ENCODE data around the gene CARD10. TPM values are rescaled to one million over a fixed set of nuclear protein-coding genes. Genes with fewer than 3 reads are reported as not detected.

CARD10 gene
- polyA plus RNA-seq, 1 donor from 2014 or later = 0.36 TPM

DNA sequence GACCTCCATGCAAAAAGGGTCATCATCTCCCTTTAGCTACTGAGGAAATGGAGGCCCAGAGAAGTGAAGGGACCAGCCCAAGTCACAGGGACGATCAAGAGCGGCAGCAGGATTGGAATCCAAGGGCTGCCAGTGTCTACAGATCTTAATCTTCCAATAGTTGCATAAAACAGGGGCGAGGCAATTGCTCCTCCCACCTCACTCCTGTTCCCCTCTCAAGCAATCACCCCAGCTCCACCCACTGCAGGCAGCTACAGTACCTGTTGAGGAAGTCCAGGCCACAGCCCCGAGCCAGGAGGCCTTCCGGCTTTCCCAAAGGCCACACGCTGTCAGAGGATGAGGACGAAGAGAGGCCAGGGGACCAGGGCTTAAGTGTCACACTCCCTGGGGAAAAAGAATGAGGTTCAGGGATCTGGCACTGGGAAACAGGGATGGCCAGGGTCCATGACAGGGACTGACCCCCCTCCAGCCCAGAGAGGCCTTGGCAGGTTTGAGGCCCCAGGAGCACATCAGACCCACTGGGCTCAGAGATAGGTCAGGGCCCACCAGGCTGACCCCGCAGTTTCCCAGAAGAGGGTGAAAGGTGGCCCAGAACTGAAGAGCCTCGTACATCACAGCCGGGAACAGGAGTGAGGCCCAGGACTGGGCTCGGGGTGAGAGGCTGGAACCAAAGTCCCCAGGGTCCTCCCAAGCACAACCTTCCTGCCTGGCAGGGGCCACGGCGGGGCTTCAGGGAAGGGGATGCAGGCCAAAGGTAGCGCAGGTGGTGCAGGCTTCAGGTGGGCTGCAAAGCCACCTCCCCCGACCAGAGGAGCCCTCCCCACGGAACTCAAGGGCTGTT lies 16.7 kb downstream of the CARD10 start:
- H3K36me3 ChIP-seq (ENCODE audit: insufficient read depth, low read length) = no peaks in the 10 kb centered on the region
- no peak overlapping the region for H3K4me2 ChIP-seq (ENCODE audit: low read length)
- no peak for TF ChIP-seq REST (IDR thresholded peaks at IDR 0.05; ENCODE audit: borderline replicate concordance)
- no peak overlapping the region for H3K27ac ChIP-seq (ENCODE audit: low read length)
- no peaks in the 10 kb centered on the region for H3K9me3 ChIP-seq (ENCODE audit: low read length)
- no peaks in the 10 kb centered on the region for H4K20me1 ChIP-seq (ENCODE audit: insufficient read depth)
- H3K9ac ChIP-seq (ENCODE audit: low read length) = no peak overlapping the region
- H3K27me3 ChIP-seq (ENCODE audit: insufficient read depth, low read depth, low read length) = no peaks in the 10 kb centered on the region
- no peak overlapping the region for H2AFZ ChIP-seq (ENCODE audit: low read depth, low read length)
- no peaks in the 10 kb centered on the region for H3F3A ChIP-seq (ENCODE audit: insufficient read depth, low read length, poor library complexity, severe bottlenecking)
- no peaks in the 10 kb centered on the region for H3K9me2 ChIP-seq (ENCODE audit: insufficient read depth, low read length)
- no peaks in the 10 kb centered on the region for H3K79me2 ChIP-seq (replicated peaks; ENCODE audit: insufficient read depth, low read length)
- no peak overlapping the region for H3K4me3 ChIP-seq (ENCODE audit: low read length)

GRCh38 chr22:37501610-37502341 lies 17.4 kb downstream of the CARD10 start:
- Histone ChIP-seq H3K9me3 (ENCODE audit: low read length) (no peaks in the 10 kb centered on the region), H3K4me3 (ENCODE audit: low read length) (no peak overlapping the region), H3K27me3 (ENCODE audit: insufficient read depth, low read depth, low read length) (no peaks in the 10 kb centered on the region), H3K27ac (ENCODE audit: low read length) (no peak overlapping the region), H3F3A (ENCODE audit: insufficient read depth, low read length, poor library complexity, severe bottlenecking) (no peaks in the 10 kb centered on the region), H4K20me1 (ENCODE audit: insufficient read depth) (no peaks in the 10 kb centered on the region), H3K4me2 (ENCODE audit: low read length) (no peak overlapping the region), H3K9me2 (ENCODE audit: insufficient read depth, low read length) (no peaks in the 10 kb centered on the region), H3K9ac (ENCODE audit: low read length) (no peak overlapping the region), H2AFZ (ENCODE audit: low read depth, low read length) (no peak overlapping the region), H3K79me2 (replicated peaks; ENCODE audit: insufficient read depth, low read length) (no peaks in the 10 kb centered on the region), H3K36me3 (ENCODE audit: insufficient read depth, low read length) (no peaks in the 10 kb centered on the region)
- TF ChIP-seq TAF1 (IDR thresholded peaks at IDR 0.05; ENCODE audit: low read depth) (no peak), SMC3 (conservative IDR thresholded peaks at IDR 0.05; ENCODE audit: poor library complexity) (no peak), REST (IDR thresholded peaks at IDR 0.05; ENCODE audit: borderline replicate concordance) (no peak), POLR2AphosphoS5 (IDR thresholded peaks at IDR 0.05) (no peak)
